Measurements from ENCODE around the gene SPATA46.

SPATA46 gene

GRCh38 chr1:162373541-162374260 is 3.0 kb downstream of the SPATA46 start:
- no peaks in the 10 kb centered on the region for H3K36me3 ChIP-seq (ENCODE audit: control insufficient read depth, insufficient read depth, low read length)
- H3K9me3 ChIP-seq (ENCODE audit: control insufficient read depth, low read length), result no peaks in the 10 kb centered on the region
- H3K4me3 ChIP-seq (ENCODE audit: insufficient read depth, low read depth, low read length), result no peak overlapping the region
- H3K27me3 ChIP-seq (ENCODE audit: control insufficient read depth, insufficient read depth, low read length, poor library complexity, severe bottlenecking), result no peaks in the 10 kb centered on the region
- 95 to 96% methylated on average over 8 of the region's 8 CpGs for WGBS, 2 experiments
- H3K4me1 ChIP-seq (ENCODE audit: control insufficient read depth, insufficient read depth, low read length), result no peaks in the 10 kb centered on the region
- no peak overlapping the region for H3K27ac ChIP-seq (ENCODE audit: insufficient read depth, low read depth, low read length, poor library complexity, severe bottlenecking)

- H3K9me3 ChIP-seq (ENCODE audit: control insufficient read depth, low read length), result no peaks in the 10 kb centered on the region
- no peaks in the 10 kb centered on the region for H3K4me1 ChIP-seq (ENCODE audit: control insufficient read depth, insufficient read depth, low read length)
- no peak overlapping the region for H3K4me3 ChIP-seq (ENCODE audit: insufficient read depth, low read depth, low read length)
- H3K27me3 ChIP-seq (ENCODE audit: control insufficient read depth, insufficient read depth, low read length, poor library complexity, severe bottlenecking), result no peaks in the 10 kb centered on the region
- no peak overlapping the region for H3K27ac ChIP-seq (ENCODE audit: insufficient read depth, low read depth, low read length, poor library complexity, severe bottlenecking)
- no peaks in the 10 kb centered on the region for H3K36me3 ChIP-seq (ENCODE audit: control insufficient read depth, insufficient read depth, low read length)
- WGBS, 2 experiments, result 89 to 94% methylated on average over 1 of the region's 1 CpG
Measured at GRCh38 chr1:162373072-162373427, 3.6 kb downstream of the SPATA46 start.

- no peak overlapping the region for H3K4me3 ChIP-seq (ENCODE audit: insufficient read depth, low read depth, low read length)
- no peaks in the 10 kb centered on the region for H3K9me3 ChIP-seq (ENCODE audit: control insufficient read depth, low read length)
- H3K36me3 ChIP-seq (ENCODE audit: control insufficient read depth, insufficient read depth, low read length), result no peaks in the 10 kb centered on the region
- no peak overlapping the region for H3K27ac ChIP-seq (ENCODE audit: insufficient read depth, low read depth, low read length, poor library complexity, severe bottlenecking)
- no peaks in the 10 kb centered on the region for H3K4me1 ChIP-seq (ENCODE audit: control insufficient read depth, insufficient read depth, low read length)
- H3K27me3 ChIP-seq (ENCODE audit: control insufficient read depth, insufficient read depth, low read length, poor library complexity, severe bottlenecking), result no peaks in the 10 kb centered on the region
- WGBS, 2 experiments, result 95 to 96% methylated on average over 13 of the region's 13 CpGs
Measured at GRCh38 chr1:162372159-162373071, 4.2 kb downstream of the SPATA46 start.

- WGBS, 2 experiments, result 96 to 97% methylated on average over 6 of the region's 6 CpGs
- Histone ChIP-seq H3K27ac (ENCODE audit: insufficient read depth, low read depth, low read length, poor library complexity, severe bottlenecking) (no peak overlapping the region), H3K27me3 (ENCODE audit: control insufficient read depth, insufficient read depth, low read length, poor library complexity, severe bottlenecking) (no peaks in the 10 kb centered on the region), H3K36me3 (ENCODE audit: control insufficient read depth, insufficient read depth, low read length) (no peaks in the 10 kb centered on the region), H3K9me3 (ENCODE audit: control insufficient read depth, low read length) (no peaks in the 10 kb centered on the region), H3K4me3 (ENCODE audit: insufficient read depth, low read depth, low read length) (no peak overlapping the region), H3K4me1 (ENCODE audit: control insufficient read depth, insufficient read depth, low read length) (no peaks in the 10 kb centered on the region)
Measured at GRCh38 chr1:162371611-162372010, 5.0 kb downstream of the SPATA46 start.

GRCh38 chr1:162370721-162371120 is 5.9 kb downstream of the SPATA46 start:
- WGBS, 2 experiments, result 93 to 97% methylated on average over 3 of the region's 3 CpGs
- H3K9me3 ChIP-seq (ENCODE audit: control insufficient read depth, low read length), result no peaks in the 10 kb centered on the region
- no peaks in the 10 kb centered on the region for H3K36me3 ChIP-seq (ENCODE audit: control insufficient read depth, insufficient read depth, low read length)
- no peaks in the 10 kb centered on the region for H3K27me3 ChIP-seq (ENCODE audit: control insufficient read depth, insufficient read depth, low read length, poor library complexity, severe bottlenecking)
- H3K4me1 ChIP-seq (ENCODE audit: control insufficient read depth, insufficient read depth, low read length), result no peaks in the 10 kb centered on the region
- no peak overlapping the region for H3K27ac ChIP-seq (ENCODE audit: insufficient read depth, low read depth, low read length, poor library complexity, severe bottlenecking)
- H3K4me3 ChIP-seq (ENCODE audit: insufficient read depth, low read depth, low read length), result no peak overlapping the region

- Histone ChIP-seq H3K27me3 (ENCODE audit: control insufficient read depth, insufficient read depth, low read length, poor library complexity, severe bottlenecking) (no peaks in the 10 kb centered on the region), H3K9me3 (ENCODE audit: control insufficient read depth, low read length) (no peaks in the 10 kb centered on the region), H3K4me1 (ENCODE audit: control insufficient read depth, insufficient read depth, low read length) (no peaks in the 10 kb centered on the region), H3K4me3 (ENCODE audit: insufficient read depth, low read depth, low read length) (no peak overlapping the region), H3K36me3 (ENCODE audit: control insufficient read depth, insufficient read depth, low read length) (no peaks in the 10 kb centered on the region), H3K27ac (ENCODE audit: insufficient read depth, low read depth, low read length, poor library complexity, severe bottlenecking) (no peak overlapping the region)
- WGBS, 2 experiments, result 97 to 98% methylated on average over 1 of the region's 1 CpG
Measured at GRCh38 chr1:162370161-162370560, 6.5 kb downstream of the SPATA46 start.

- H3K27me3 ChIP-seq (ENCODE audit: control insufficient read depth, insufficient read depth, low read length, poor library complexity, severe bottlenecking), result no peaks in the 10 kb centered on the region
- no peaks in the 10 kb centered on the region for H3K9me3 ChIP-seq (ENCODE audit: control insufficient read depth, low read length)
- no peak overlapping the region for H3K4me3 ChIP-seq (ENCODE audit: insufficient read depth, low read depth, low read length)
- no peaks in the 10 kb centered on the region for H3K4me1 ChIP-seq (ENCODE audit: control insufficient read depth, insufficient read depth, low read length)
- no peak overlapping the region for H3K27ac ChIP-seq (ENCODE audit: insufficient read depth, low read depth, low read length, poor library complexity, severe bottlenecking)
- no peaks in the 10 kb centered on the region for H3K36me3 ChIP-seq (ENCODE audit: control insufficient read depth, insufficient read depth, low read length)
- 93 to 95% methylated on average over 7 of the region's 7 CpGs for WGBS, 2 experiments
Measured at GRCh38 chr1:162369571-162369970, 7.1 kb downstream of the SPATA46 start.

GRCh38 chr1:162368451-162368850 is 8.2 kb downstream of the SPATA46 start:
- Histone ChIP-seq H3K9me3 (ENCODE audit: control insufficient read depth, low read length) (no peaks in the 10 kb centered on the region), H3K27ac (ENCODE audit: insufficient read depth, low read depth, low read length, poor library complexity, severe bottlenecking) (no peak overlapping the region), H3K4me3 (ENCODE audit: insufficient read depth, low read depth, low read length) (no peak overlapping the region), H3K4me1 (ENCODE audit: control insufficient read depth, insufficient read depth, low read length) (no peaks in the 10 kb centered on the region), H3K27me3 (ENCODE audit: control insufficient read depth, insufficient read depth, low read length, poor library complexity, severe bottlenecking) (no peaks in the 10 kb centered on the region), H3K36me3 (ENCODE audit: control insufficient read depth, insufficient read depth, low read length) (no peaks in the 10 kb centered on the region)
- 70 to 72% methylated on average over 4 of the region's 4 CpGs for WGBS, 2 experiments

- WGBS, 2 experiments, result 97% methylated on average over 10 of the region's 10 CpGs
- no peaks in the 10 kb centered on the region for H3K27me3 ChIP-seq (ENCODE audit: control insufficient read depth, insufficient read depth, low read length, poor library complexity, severe bottlenecking)
- no peaks in the 10 kb centered on the region for H3K36me3 ChIP-seq (ENCODE audit: control insufficient read depth, insufficient read depth, low read length)
Measured at GRCh38 chr1:162367772-162368171, 8.9 kb downstream of the SPATA46 start.

GRCh38 chr1:162367073-162367472 is 9.6 kb downstream of the SPATA46 start:
- 96 to 97% methylated on average over 36 of the region's 36 CpGs for WGBS, 2 experiments
- Histone ChIP-seq H3K4me1 (ENCODE audit: control insufficient read depth, insufficient read depth, low read length) (no peaks in the 10 kb centered on the region), H3K9me3 (ENCODE audit: control insufficient read depth, low read length) (no peaks in the 10 kb centered on the region), H3K4me3 (ENCODE audit: insufficient read depth, low read depth, low read length) (no peak overlapping the region), H3K36me3 (ENCODE audit: control insufficient read depth, insufficient read depth, low read length) (no peaks in the 10 kb centered on the region), H3K27me3 (ENCODE audit: control insufficient read depth, insufficient read depth, low read length, poor library complexity, severe bottlenecking) (no peaks in the 10 kb centered on the region), H3K27ac (ENCODE audit: insufficient read depth, low read depth, low read length, poor library complexity, severe bottlenecking) (no peak overlapping the region)

More at GRCh38 chr1:162367772-162368171, 8.9 kb downstream of the SPATA46 start:
- no peak overlapping the region for H3K4me3 ChIP-seq (ENCODE audit: insufficient read depth, low read depth, low read length)
- H3K27ac ChIP-seq (ENCODE audit: insufficient read depth, low read depth, low read length, poor library complexity, severe bottlenecking), result no peak overlapping the region
- no peaks in the 10 kb centered on the region for H3K4me1 ChIP-seq (ENCODE audit: control insufficient read depth, insufficient read depth, low read length)
- no peaks in the 10 kb centered on the region for H3K9me3 ChIP-seq (ENCODE audit: control insufficient read depth, low read length)

All from ectodermal cell (in vitro differentiated cells).